Chondrocyte (in vitro differentiated cells): Measurements from ENCODE around the gene BMP2K. TPM values are rescaled to one million over a fixed set of nuclear protein-coding genes. Genes with fewer than 3 reads are reported as not detected.
A peak's percentile ranks its signal among the peaks of the same experiment; 100 is the strongest.

Experiments
- DNase-seq: peaks from one replicate; pipeline ENCODE4 v3.0.0; 2021; ENCODE audit warnings: mixed read lengths, low spot score
- H3K27ac Mint-ChIP-seq: one replicate; pipeline ENCODE4 v1.8.0; 2021; ENCODE audit warnings: mild to moderate bottlenecking, moderate library complexity, mixed read lengths; ENCODE audit not compliant: unreplicated experiment
- H3K27me3 Mint-ChIP-seq: 2 replicates; pipeline ENCODE4 v1.8.0; 2021; ENCODE audit warnings: low read depth, mixed read lengths
- H3K36me3 Mint-ChIP-seq: 2 replicates; pipeline ENCODE4 v1.8.0; 2021; ENCODE audit warnings: low read depth, mixed read lengths
- H3K4me1 Mint-ChIP-seq: 2 replicates; pipeline ENCODE4 v1.8.0; 2021; ENCODE audit warnings: low read depth, mild to moderate bottlenecking, mixed read lengths
- H3K4me3 Mint-ChIP-seq: one replicate; pipeline ENCODE4 v1.8.0; 2021; ENCODE audit warnings: mild to moderate bottlenecking, moderate library complexity, mixed read lengths; ENCODE audit not compliant: unreplicated experiment
- H3K9me3 Mint-ChIP-seq: 2 replicates; pipeline ENCODE4 v1.8.0; 2021; ENCODE audit warnings: low read depth, mixed read lengths
- CTCF ChIP-seq: fragments of 200-600 bp; sonication (generic); IDR thresholded peaks from 2 replicates; pipeline ENCODE4 v1.5.0; 2021; ENCODE audit warnings: antibody characterized with exemption, mild to moderate bottlenecking, moderate library complexity
- total RNA-seq: library from RNA; stranded (reverse); gene quantifications from 3 replicates; pipeline ENCODE4 v1.2.1, GENCODE V29; 2021

Gene BMP2K
- total RNA-seq, 1 donor from 2014 or later: 20.8 TPM

DNA sequence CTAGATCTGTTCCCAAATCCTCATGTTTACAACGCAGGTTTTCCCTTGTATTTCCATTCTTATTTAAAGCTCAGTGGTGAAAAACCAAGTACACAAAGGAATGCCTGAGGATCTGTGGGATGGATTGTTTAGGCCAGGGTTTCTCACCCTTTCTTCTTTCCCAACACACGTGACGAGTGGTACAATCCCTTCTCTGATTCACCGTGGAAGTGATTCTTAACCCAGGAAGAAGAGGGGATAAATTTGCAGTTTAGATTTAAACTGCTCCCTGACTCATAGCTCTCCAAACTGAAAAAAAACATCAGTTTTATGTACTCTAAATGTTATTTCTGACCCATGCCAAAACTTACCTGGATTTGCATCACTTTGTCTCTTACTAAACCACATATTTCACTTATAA, 146.1 kb downstream of the BMP2K start:
- no peaks in the 10 kb centered on the region for H3K27me3 Mint-ChIP-seq
- H3K4me1 Mint-ChIP-seq: peaks cover 5% of the 10 kb centered on the region
- no peak for DNase-seq
- H3K27ac Mint-ChIP-seq: no peak overlapping the region
- no peak for TF ChIP-seq CTCF
- peaks cover 10% of the 10 kb centered on the region for H3K36me3 Mint-ChIP-seq
- no peak overlapping the region for H3K4me3 Mint-ChIP-seq
- H3K9me3 Mint-ChIP-seq: no peaks in the 10 kb centered on the region

DNA sequence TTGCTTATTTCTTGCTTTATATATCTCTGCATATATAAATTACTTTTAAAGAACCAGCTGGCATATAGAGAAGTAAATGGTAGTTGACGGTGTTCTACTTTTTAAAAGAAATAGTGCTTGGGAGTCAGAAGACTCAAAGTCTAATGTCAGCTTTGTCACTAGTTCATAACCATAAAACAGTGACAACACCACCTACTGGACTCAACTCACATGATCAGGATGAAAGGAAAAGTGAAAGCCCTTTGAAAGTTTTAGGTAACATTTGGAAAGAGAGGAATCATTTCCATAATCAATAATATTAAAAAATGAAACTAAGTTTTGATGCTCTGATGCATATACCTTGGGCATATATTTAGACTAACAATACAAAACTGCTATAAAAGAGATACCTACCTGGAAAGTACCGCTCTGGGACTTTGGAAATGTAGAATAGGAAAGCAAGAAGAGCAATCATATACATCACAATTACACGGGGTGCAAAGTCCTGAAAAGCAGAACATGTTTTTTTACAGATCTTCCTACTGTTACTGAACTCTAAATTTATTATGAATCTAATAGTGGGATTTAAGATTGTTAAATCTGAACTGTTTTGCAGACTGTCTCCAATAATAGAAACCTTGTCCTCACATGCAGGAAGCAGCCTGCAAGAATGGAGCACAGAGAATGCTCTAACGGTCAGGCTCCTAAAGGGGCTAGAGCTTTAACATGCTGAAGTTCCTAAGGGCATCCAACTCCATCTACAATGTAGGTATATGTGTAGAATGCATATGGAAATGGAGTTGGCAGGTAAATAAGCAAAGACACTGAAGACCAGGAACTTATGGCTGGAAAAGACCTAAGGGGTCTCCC, 147.5 kb downstream of the BMP2K start:
- peak; percentile 44 for TF ChIP-seq CTCF
- Mint-ChIP-seq H3K27me3 (no peaks in the 10 kb centered on the region), H3K27ac (no peak overlapping the region), H3K36me3 (peaks cover 13% of the 10 kb centered on the region), H3K4me3 (no peak overlapping the region), H3K9me3 (no peaks in the 10 kb centered on the region), H3K4me1 (peaks cover 5% of the 10 kb centered on the region)
- DNase-seq: no peak

DNA sequence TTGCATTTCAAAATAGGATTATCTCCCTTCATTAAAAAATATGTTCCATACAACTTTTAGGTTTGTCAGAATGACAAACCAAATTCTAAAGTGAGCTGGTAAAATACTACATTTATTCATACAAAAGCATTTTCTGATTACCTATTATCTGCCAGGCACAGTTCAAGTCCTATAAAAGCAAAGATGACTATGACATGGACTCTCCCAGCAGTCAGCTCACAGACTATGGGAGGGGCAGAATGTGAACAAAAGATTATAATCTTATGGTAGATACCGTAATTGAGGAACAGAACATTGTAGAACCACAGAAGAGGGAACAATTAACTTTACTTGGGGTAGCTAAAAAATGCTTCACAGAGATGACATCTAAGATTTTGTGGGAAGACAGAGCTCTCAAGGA, 150.7 kb downstream of the BMP2K start:
- no peak for TF ChIP-seq CTCF
- Mint-ChIP-seq H3K36me3 (peaks cover 21% of the 10 kb centered on the region), H3K27me3 (no peaks in the 10 kb centered on the region), H3K4me1 (peaks cover 5% of the 10 kb centered on the region), H3K4me3 (no peak overlapping the region), H3K9me3 (no peaks in the 10 kb centered on the region), H3K27ac (no peak overlapping the region)
- DNase-seq: no peak

DNA sequence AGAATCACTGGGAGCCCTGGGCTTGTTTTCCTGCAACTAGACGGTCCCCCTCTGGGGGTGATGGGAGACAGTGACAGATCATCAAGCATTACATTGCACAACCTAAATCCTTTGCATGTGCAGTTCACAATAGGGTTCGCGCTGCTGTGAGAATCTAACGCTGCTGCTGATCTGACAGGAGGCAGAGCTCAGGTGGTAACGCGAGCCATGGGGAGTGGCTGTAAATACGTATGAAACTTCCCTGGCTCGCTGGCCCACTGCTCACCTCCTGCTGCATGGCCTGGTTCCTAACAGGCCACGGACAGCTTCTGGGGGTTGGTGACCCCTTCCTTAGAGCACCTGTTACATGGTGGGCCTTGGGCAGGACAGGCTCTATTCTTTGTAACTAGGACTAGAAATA, 152.7 kb downstream of the BMP2K start:
- Mint-ChIP-seq H3K9me3 (no peaks in the 10 kb centered on the region), H3K27ac (no peak overlapping the region), H3K4me3 (no peak overlapping the region), H3K27me3 (no peaks in the 10 kb centered on the region), H3K4me1 (no peaks in the 10 kb centered on the region), H3K36me3 (peaks cover 21% of the 10 kb centered on the region)
- no peak for TF ChIP-seq CTCF
- DNase-seq: peak; percentile 59

DNA sequence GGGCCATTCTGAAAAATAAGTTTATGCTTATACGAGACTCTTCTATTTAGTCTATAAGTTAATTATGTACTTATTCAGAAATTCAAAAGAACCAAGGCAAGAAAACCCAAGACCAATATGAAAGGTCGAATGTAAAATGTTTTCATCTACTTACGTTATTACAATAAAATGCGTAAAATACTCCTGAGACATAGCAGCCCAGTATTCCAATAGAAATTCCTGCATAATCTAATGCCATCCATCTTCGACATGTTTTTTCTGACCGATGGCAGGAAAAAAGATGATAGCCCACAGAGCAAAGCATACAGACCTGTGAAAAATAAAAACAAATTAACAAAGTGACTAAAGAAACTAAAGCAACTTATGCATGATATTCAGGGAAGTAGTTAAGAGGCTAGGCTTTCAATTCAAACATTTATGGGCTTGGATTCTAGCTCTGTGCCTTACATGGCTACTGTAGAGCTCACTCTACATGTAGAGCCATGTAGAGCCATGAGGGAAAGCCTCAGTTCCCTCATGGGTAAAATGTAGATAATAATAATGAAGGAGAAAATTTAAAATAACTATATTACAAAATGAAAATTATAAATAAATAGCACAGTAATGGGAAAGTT, 154.0 kb downstream of the BMP2K start:
- H3K9me3 Mint-ChIP-seq: no peaks in the 10 kb centered on the region

More for the DNA sequence above, 154.0 kb downstream of the BMP2K start:
- H3K4me1 Mint-ChIP-seq: no peaks in the 10 kb centered on the region
- no peak overlapping the region for H3K27ac Mint-ChIP-seq
- no peak for DNase-seq
- TF ChIP-seq CTCF: no peak
- no peak overlapping the region for H3K4me3 Mint-ChIP-seq
- H3K27me3 Mint-ChIP-seq: no peaks in the 10 kb centered on the region
- peaks cover 21% of the 10 kb centered on the region for H3K36me3 Mint-ChIP-seq
